ENCODE data around the gene ZBTB7B.
A peak's percentile ranks its signal among the peaks of the same experiment; 100 is the strongest.
"Not testable (repeated sequence)": the region's sequence is repeated elsewhere in the genome, so short reads cannot be mapped to it uniquely, and the experiment has no call there.

Gene ZBTB7B

DNA sequence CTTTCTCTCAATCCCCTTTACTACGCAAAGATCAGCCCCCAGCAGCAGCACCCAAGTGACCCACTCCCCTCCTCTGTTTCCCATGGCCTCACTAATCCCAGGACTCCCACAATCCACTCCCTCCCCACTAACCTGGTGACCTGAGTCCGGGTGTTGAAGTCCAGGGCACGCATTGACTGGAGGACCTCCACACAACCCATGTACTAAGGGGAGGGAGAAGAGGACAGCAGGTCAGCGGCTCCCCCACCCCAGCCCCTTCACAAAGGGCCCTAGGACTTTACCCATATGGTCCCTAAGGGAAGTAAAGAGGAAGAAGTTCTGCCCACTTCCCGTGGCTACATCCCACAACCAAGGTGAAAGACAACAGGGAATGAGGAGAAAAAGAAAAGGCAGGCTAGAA, 33.4 kb upstream of the ZBTB7B start:
- DNase-seq, result no peak

DNA sequence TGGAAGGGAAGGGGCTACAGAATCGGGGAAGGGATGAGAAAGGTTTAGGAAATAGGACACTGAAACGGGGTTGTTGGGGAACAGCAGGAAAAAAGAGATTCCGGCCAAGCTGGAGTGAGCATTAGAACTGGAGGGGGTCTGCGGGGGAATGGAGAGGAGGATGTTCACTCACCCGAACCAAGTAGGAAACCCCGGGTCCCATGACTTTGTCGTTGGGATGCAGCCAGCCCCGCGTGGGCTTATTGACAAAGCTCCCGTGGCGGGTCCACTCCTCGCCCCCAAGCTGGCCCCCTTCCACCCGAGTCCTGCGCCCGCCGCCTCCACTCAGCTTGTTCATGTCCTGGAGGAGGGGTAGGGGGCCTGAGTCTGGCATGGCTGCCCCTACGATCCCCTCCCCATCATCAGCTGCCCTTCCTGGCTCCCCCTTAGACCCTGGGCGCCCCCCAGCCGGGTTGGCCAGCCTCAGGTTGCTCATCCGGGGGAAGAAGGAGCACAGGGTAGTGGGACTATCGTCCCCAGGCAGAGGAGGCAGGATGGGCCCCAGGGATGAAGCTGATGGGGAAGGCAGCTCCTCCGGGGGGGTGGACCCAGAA, 32.6 kb upstream of the ZBTB7B start:
- DNase-seq, result no peak

DNA sequence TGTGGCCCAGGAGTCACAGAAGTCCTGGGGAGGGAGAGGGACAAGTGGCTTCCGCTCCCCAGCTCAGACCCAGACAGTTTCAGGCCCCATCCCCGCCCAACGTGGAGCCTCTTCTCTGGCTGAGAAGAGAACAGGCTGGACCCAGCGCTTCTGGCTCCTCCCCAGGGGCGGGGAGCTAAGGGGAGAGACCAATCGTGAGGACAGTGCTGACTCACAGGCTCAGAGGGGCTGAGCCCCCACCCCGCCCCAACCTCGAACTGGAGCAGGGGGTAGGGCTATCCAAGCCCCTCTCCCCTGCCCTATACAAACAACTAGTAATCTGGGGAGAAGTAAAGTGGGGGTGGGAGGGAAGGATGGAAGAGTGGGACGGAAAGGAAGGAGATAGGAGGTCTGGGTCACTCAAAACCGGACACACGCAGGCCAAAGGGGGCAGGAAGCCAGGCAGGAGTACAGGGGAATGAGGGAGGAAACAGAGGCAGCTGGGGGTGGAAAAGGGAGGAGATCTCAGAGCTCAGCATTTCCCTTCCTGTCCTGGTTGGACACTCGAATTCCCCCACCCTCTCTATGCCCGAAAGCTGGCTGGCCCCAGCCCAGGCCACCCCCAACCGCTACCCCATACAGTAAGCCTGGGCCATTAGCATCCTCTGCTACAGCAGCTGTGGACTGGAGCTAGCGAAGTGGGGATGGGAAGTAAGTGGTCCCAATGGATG, 31.8 kb upstream of the ZBTB7B start, which contains the start of gene SHC1:
TSS of gene SHC1 (minus strand) at position 117 of the 710 bp plus-strand sequence. CDS start 221 bp downstream, outside the sequence.
- DNase-seq, result no peak

DNA sequence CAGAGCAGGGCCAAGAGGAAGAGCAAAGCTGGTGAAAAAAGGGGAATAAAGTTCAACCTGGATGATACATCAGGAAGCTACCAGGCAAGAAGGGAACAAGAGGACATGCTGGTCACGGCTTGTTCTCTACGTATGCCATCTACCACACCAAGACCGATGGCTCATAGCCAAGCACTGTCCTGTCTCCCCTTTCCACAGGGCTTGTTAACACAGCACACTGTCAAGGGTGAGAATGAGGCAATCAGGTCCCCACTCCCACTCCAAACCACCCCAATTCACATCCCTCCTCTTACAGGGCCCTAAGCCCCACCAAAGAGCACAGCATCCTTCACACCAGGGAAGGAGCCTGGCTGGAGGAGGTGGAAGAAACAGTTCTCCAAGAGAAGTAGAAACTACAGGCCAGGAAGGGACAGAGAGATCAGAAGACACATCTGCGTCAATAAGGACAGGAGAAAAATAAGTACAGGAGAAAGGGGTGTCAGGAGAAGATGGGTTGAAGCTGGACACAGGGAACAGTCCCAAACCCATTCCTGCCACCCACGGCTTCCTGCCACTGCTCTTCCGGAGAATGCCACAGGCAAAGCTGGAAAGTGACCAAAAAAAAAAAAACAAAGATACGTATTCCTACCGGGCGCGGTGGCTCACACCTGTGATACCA, 31.1 kb upstream of the ZBTB7B start:
- DNase-seq, result no peak

DNA sequence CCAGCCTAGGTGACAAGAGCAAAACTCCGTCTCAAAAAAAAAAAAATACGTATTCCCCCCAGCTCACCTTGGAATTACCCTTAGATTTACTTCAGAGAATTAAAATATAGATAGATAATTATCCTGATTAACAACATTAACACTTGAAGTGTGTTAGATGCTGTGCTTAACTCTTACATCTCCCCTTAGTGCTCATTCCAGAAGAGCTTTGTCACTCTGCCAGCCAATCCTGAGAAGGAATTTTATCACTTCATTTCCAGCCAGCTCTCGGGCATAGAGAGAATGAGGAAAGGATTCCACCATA, 30.4 kb upstream of the ZBTB7B start:
- no peak for DNase-seq

GRCh38 chr1:154972517-154973343, 29.9 kb upstream of the ZBTB7B start:
- DNase-seq, result no peak

DNA sequence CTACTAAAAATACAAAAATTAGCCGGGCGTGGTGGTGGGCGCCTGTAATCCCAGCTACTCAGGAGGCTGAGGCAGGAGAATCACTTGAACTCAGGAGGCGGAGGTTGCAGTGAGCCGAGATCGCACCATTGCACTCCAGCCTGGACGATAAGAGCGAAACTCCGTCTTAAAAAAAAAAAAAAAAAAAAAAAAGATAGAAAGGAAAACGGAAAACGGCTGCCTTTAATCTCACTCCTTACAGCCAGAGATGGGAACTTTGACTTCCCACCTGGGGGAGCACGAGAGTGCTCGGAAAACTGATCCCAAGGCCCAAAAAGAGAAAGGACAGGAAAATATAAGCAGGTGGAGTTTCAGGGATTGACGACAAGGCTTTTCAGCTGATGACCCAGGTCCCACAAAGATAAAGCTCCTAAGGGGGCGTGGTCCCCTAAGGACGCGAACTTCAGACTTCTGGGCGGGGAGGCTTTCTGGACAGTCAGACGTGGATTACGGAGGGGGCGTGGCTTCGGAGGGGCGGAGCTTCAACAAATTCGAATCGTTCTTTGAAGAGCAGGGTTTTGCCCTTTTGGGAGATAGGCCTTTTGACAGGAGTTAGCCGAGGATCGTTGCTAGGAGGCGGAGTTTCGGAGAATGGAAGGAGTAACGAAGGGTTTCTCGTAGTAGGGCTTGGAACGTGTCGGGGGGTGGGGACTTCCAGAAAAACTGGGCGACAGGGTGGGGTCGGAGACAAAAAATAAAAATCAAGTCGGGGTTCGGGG, 29.1 kb upstream of the ZBTB7B start:
- peak; percentile 87 for DNase-seq

DNA sequence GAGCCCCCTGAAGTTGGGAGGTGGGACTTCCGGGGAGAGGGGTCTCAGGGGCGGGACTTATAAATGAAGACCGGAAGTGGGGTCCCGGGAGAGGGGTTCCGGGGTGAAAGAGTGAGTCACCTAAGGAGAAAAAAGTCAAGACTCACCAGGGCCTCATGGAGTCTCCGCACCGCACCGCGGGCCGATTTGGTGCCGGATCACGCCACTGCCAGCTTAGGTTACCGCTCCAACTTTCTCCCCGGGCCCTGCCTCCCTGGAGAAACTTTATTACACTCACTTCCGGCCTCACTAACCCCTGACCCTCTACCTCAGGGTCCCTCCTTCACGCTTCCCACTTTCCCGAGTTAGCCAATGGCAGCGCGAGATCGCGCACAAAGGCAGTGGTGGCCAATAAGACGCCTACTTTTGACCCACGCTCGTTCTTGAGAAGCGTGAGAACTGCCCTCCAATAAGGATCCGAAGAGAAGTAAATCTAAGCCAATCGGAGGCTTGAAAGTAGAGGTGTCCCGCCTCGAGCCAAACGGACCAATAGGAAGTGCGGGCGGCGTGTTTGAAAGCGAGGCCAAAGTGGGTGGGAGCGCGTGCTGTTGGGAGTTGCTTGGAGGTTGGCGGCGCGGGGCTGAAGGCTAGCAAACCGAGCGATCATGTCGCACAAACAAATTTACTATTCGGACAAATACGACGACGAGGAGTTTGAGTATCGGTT, 28.3 kb upstream of the ZBTB7B start, which contains the start of gene CKS1B:
TSS of gene CKS1B (plus strand) at position 580 of the 706 bp plus-strand sequence. CDS start at position 645, 65 bp downstream.
- DNase-seq, result peak; percentile 100

- DNase-seq, result peak; percentile 90
Measured at GRCh38 chr1:154974808-154975408, 27.7 kb upstream of the ZBTB7B start.

DNA sequence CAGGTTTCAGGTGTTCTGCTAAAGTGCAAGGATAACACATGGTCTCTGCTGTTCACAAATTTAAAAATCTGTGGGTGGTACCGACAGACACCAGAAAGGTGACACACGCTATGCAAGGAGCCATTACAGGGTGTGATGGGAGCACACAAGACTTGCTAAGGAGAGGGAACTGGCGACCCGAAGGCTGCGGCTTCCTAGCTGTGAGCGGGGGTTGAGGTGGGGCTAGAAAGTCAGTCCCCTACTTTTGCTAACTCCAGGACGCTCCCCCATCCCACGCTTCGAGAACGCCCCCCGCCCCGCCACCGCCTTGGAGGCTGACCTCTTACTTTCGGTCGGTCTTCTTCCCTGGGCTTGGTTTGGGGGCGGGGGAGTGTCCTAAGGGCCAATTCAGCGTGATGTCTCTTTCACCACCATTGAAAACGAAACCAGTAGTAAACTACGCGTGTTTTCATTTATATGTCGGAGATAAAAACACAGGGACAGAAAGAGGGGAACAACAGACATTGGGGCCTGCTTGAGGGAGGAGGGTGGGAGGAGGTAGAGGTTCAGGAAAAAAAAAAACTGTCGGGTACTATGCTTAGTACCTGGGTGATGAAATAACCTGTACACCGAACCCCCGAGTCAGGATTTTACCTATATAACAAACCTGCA, 27.1 kb upstream of the ZBTB7B start:
- no peak for DNase-seq

GRCh38 chr1:154977762-154978161, 24.8 kb upstream of the ZBTB7B start:
- not testable (repeated sequence) for DNase-seq

DNA sequence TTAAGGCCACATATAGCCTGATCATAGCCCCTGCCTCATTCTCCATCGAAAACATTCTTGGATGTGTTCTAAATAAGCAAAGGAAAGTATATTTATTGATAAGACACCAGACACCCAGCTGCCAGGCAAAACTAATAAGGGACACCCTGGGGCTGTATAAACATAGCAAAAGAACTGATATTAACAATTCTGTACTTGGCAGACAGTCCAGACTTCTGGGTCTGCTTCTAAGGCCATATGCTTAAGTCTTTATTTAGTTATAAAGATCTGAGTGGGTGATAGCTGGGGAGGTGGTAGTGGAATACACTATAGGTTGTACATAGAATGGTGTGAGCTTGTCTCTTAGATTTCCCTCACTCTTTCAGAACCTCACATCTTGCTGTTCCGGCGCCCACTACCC, 24.2 kb upstream of the ZBTB7B start:
- DNase-seq, result no peak

- DNase-seq, result no peak
Measured at GRCh38 chr1:154982341-154982740, 20.3 kb upstream of the ZBTB7B start.

- peak; percentile 100 for DNase-seq
Measured at GRCh38 chr1:154982897-154983648, 19.5 kb upstream of the ZBTB7B start, which contains the start of gene FLAD1. TSS of gene FLAD1 (plus strand) at chr1:154983344. CDS start at chr1:154983695, 351 bp downstream.

DNA sequence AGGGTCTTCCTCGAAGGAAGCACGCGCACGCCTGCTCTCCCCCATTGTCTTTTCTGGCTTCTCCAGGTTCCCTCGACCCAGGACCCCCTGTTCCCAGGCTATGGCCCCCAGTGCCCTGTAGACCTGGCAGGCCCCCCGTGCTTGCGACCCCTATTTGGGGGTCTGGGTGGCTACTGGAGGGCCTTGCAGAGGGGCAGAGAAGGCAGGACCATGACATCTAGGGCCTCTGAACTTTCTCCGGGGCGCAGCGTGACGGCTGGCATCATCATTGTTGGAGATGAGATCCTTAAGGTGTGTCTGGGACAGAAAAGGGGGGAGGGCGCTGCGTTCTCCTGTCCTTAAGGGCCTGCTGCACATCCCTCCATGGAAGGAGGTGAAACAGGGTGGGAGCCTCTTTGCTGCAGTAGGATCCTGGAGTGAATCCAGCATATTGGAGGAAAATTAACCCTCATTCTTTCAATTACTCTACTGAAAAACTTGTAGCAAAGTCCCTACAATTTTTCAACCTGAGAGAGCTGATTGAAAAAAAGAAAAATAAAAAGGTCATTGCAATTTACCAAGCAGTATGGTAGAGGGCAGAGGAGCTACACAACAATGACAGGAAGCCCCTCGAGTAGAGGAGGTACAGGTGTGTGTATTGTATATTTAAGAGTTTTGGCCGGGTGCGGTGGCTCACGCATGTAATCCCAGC, 18.7 kb upstream of the ZBTB7B start:
- DNase-seq, result no peak

DNA sequence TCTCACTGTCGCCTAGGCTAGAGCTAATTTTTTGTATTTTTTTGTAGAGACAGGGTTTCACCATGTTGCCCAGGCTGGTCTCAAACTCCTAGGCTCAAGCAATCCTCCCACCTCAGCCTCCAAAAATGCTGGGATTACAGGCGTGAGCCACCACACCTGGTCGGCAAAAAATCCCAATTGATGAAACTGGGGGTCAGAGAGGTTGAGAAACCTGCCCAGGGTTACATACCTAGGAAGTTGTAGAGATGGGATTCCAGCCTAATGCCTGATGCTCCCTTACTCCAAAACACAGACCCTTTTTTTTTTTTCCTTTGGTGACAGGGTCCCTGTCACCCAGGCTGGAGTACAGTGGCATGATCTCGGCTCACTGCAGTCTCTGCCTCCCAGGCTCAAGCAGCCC, 15.9 kb upstream of the ZBTB7B start:
- not testable (repeated sequence) for DNase-seq

- no peak for DNase-seq
Measured at GRCh38 chr1:154987326-154987725, 15.3 kb upstream of the ZBTB7B start.

DNA sequence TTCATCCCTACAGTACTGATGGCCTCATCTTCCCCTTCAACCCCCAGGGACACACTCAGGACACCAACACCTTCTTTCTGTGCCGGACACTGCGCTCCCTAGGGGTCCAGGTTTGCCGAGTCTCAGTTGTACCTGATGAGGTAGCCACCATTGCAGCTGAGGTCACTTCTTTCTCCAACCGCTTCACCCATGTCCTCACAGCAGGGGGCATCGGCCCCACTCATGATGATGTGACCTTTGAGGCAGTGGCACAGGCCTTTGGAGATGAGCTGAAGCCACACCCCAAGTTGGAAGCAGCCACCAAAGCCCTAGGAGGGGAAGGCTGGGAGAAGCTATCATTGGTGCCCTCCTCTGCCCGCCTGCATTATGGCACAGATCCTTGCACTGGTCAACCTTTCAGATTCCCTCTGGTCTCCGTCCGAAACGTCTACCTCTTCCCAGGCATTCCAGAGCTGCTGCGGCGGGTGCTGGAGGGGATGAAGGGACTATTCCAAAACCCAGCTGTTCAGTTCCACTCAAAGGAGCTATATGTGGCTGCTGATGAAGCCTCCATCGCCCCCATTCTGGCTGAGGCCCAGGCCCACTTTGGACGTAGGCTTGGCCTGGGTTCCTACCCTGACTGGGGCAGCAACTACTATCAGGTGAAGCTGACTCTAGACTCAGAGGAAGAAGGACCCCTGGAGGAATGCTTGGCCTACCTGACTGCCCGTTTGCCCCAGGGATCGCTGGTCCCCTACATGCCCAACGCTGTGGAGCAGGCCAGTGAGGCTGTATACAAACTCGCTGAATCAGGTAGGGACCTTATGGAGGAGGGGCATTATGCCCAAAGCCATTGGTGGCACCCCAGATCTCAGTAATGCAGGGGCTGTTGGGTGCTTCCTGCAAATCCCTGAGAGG, 14.3 kb upstream of the ZBTB7B start:
- no peak for DNase-seq
